ENCODE measurements around the gene ANKRD13C.

ANKRD13C gene

DNA sequence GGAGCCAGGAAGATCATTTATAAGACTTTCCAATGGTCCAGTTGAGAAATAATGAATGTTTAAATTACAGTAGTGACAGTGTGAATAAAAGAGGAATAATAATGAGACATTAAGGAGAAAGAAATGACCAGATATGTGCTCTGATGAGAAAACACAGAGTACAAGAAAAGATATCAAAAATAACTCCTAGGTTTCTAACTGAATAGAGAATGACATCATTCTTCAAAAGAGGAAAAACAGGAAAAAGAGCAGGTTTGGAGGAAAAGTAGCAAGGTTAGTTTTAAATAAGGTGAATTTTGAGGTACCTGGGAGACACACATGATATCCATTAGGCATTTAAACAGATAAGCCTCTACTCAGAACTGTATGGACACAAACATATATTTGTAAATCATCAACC lies 55.0 kb downstream of the ANKRD13C start:
- peaks cover 56% of the 10 kb centered on the region for H3K36me3 Mint-ChIP-seq (ENCODE audit: low read depth)
- peaks cover 6% of the 10 kb centered on the region for H3K4me1 Mint-ChIP-seq (ENCODE audit: low read depth)
- no peak overlapping the region for H3K4me3 Mint-ChIP-seq
- H3K27me3 Mint-ChIP-seq = no peaks in the 10 kb centered on the region
- intact Hi-C loops (cut with micrococcal nuclease) = loop anchor here (10.0 kb wide), 1 partner anchor 65 kb away; no protein-coding TSS in a partner anchor
- no peak overlapping the region for H3K27ac Mint-ChIP-seq
- no peaks in the 10 kb centered on the region for H3K9me3 Mint-ChIP-seq

DNA sequence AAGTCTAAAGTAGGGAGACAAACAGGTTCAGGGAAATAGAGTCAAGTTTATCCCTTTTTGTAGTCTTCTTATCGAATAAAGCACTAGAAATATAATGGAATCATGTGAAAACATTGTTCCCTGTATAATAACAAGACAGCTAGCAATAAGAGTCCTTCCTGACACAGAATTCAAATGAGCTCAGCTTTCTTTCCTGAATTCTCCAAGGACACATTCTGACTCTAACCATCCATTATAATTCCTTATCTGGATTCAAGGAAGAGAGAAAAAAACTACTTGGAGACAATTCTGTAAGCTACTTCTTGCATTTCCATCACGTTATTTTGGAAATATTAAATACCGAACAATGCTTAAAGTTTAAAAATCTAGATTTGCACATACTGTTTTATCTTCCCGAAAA lies 58.8 kb downstream of the ANKRD13C start:
- Mint-ChIP-seq H3K27me3 (no peaks in the 10 kb centered on the region), H3K4me3 (no peak overlapping the region), H3K4me1 (ENCODE audit: low read depth) (peaks cover 5% of the 10 kb centered on the region), H3K27ac (no peak overlapping the region), H3K9me3 (no peaks in the 10 kb centered on the region), H3K36me3 (ENCODE audit: low read depth) (peaks cover 73% of the 10 kb centered on the region)
- intact Hi-C loops (cut with micrococcal nuclease) = loop anchor here (10.0 kb wide), 1 partner anchor 61 kb away; no protein-coding TSS in a partner anchor

DNA sequence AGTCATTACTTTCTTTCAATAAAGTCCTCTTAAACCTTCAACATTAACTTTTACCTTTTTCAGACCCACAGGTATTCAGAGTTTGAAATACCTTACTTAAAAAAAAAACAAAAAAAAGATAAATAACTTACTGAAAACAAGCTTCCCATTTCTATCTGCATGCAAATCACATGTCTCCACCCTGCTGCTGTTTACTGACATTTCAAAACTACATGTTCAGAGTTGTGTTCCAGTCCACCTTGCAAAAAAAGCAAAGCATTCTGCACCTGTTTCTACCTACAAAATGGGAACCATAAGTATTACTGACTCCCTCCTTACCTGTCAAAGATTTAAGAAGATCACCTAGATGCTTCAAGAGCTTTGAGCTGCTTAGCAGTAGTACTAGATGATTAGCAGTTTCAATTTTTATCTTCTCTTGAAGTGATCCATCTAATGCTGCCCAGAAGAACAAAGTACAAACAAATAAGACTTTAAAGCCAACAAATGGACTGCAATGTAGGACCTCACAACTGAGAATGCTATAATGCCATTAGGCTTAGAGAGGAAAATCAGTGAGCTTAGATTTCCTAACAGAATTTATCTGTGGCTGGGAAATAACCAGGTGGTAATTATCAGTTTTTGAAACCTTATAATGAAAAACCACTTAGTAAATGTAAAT lies 61.2 kb downstream of the ANKRD13C start:
- peaks cover 70% of the 10 kb centered on the region for H3K36me3 Mint-ChIP-seq (ENCODE audit: low read depth)
- H3K9me3 Mint-ChIP-seq = no peaks in the 10 kb centered on the region
- intact Hi-C loops (cut with micrococcal nuclease) = loop anchor here (10.0 kb wide), 1 partner anchor 59 kb away; no protein-coding TSS in a partner anchor
- peaks cover 5% of the 10 kb centered on the region for H3K4me1 Mint-ChIP-seq (ENCODE audit: low read depth)
- no peak overlapping the region for H3K4me3 Mint-ChIP-seq
- no peaks in the 10 kb centered on the region for H3K27me3 Mint-ChIP-seq
- H3K27ac Mint-ChIP-seq = no peak overlapping the region

DNA sequence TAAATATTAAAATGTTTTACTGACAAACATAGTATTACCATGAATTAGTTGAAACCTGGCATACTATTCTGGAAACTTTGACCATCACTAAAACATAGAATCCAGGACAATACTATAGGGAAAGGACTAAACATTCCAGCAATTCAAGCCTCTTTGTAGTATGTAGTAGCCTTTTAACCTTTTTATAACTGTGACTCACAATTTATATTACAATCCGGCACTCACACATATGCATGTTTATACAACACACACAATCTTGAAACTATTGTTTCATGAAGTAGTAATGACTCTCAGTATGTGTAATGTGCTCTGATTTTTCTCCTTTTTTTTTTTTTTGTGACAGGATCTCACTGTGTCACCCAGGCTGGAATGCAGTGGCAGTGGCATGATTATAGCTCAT lies 64.3 kb downstream of the ANKRD13C start:
- H3K36me3 Mint-ChIP-seq (ENCODE audit: low read depth) = peaks cover 59% of the 10 kb centered on the region
- intact Hi-C loops (cut with micrococcal nuclease) = loop anchor here (10.0 kb wide), 1 partner anchor 55 kb away; no protein-coding TSS in a partner anchor

DNA sequence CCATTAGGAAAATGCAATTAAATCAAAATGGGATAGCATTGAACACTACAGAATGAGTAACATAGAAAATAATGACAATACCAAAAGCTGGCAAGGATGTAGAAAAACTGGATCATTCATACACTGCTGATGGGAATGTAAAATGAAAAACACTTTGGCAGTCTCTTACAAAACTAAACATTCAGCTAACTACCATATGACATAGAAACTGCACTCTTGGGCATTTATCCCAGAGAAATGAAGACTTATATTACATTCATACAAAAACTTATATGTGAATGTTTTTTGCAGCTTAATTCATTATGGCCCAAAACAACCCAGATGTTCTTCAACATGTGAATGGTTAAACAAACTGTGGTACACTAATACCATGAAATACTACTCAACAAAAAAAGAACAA lies 66.4 kb downstream of the ANKRD13C start:
- H3K27ac Mint-ChIP-seq = no peak overlapping the region
- intact Hi-C loops (cut with micrococcal nuclease) = no loop called here
- no peaks in the 10 kb centered on the region for H3K9me3 Mint-ChIP-seq
- peaks cover 2% of the 10 kb centered on the region for H3K4me1 Mint-ChIP-seq (ENCODE audit: low read depth)
- H3K4me3 Mint-ChIP-seq = no peak overlapping the region
- peaks cover 52% of the 10 kb centered on the region for H3K36me3 Mint-ChIP-seq (ENCODE audit: low read depth)
- H3K27me3 Mint-ChIP-seq = no peaks in the 10 kb centered on the region

More for the DNA sequence above, 64.3 kb downstream of the ANKRD13C start:
- Mint-ChIP-seq H3K9me3 (no peaks in the 10 kb centered on the region), H3K4me3 (no peak overlapping the region), H3K27me3 (no peaks in the 10 kb centered on the region), H3K4me1 (ENCODE audit: low read depth) (peaks cover 5% of the 10 kb centered on the region), H3K27ac (no peak overlapping the region)

DNA sequence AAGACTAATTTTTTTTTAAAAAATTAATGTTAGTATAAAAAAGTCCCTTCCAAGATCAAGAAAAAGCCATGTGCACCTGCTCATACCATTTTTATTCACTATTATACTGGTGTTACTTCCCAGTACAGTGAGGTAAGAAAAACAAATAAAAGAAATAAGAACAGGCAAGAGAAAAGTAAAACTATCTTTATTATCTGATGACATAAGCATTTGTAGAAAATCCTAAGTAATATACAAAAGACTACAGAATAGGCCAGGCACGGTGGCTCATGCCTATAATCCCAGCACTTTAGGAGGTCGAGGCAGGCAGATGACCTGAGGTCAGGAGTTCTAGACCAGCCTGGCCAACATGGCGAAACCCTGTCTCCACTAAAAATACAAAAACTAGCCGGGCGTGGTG lies 68.1 kb downstream of the ANKRD13C start:
- Mint-ChIP-seq H3K9me3 (no peaks in the 10 kb centered on the region), H3K27ac (no peak overlapping the region), H3K27me3 (no peaks in the 10 kb centered on the region), H3K36me3 (ENCODE audit: low read depth) (peaks cover 45% of the 10 kb centered on the region), H3K4me1 (ENCODE audit: low read depth) (no peaks in the 10 kb centered on the region), H3K4me3 (no peak overlapping the region)
- intact Hi-C loops (cut with micrococcal nuclease) = no loop called here

DNA sequence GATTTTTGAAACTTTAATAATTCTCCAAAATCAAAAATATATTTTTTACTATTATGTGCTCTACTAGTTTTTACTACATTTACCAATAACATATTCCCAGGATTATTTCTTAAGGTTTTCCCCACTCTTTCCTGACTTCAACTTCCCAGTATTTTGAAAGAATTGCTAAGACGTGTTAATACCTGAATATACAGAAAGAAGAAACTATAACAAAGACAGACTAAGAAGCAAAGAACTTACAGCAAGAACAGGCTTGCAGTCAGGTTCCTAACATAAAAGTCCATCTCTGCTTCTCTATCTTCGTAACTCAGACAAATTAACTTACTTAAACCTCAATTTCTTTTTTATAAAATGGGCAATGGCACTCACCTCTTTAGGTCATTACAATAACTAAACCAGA lies 70.2 kb downstream of the ANKRD13C start:
- H3K27ac Mint-ChIP-seq = no peak overlapping the region
- H3K36me3 Mint-ChIP-seq (ENCODE audit: low read depth) = peaks cover 43% of the 10 kb centered on the region
- no peaks in the 10 kb centered on the region for H3K27me3 Mint-ChIP-seq
- no peaks in the 10 kb centered on the region for H3K9me3 Mint-ChIP-seq
- H3K4me3 Mint-ChIP-seq = no peak overlapping the region
- no peaks in the 10 kb centered on the region for H3K4me1 Mint-ChIP-seq (ENCODE audit: low read depth)
- intact Hi-C loops (cut with micrococcal nuclease) = no loop called here

DNA sequence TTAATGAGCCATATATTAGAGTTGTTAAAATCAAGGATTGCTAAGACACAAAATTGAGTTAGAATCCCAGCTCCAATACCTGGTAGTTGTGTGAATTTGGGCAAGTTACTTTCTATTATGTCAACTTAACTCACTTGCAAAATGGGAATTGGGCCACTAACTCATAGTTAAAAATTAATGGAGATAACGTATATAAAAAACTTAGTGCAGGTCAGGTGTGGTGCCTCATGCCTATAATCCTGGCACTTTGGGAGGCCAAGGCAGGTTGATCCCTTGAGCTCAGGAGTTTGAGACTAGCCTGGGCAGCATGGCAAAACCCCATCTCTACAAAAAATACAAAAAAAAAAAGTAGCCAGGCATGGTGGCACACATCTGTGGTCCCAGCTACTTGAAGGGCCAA lies 75.8 kb downstream of the ANKRD13C start:
- peaks cover 73% of the 10 kb centered on the region for H3K36me3 Mint-ChIP-seq (ENCODE audit: low read depth)
- no peaks in the 10 kb centered on the region for H3K9me3 Mint-ChIP-seq
- no peaks in the 10 kb centered on the region for H3K4me1 Mint-ChIP-seq (ENCODE audit: low read depth)
- no peak overlapping the region for H3K27ac Mint-ChIP-seq
- no peak overlapping the region for H3K4me3 Mint-ChIP-seq
- H3K27me3 Mint-ChIP-seq = no peaks in the 10 kb centered on the region
- intact Hi-C loops (cut with micrococcal nuclease) = no loop called here

DNA sequence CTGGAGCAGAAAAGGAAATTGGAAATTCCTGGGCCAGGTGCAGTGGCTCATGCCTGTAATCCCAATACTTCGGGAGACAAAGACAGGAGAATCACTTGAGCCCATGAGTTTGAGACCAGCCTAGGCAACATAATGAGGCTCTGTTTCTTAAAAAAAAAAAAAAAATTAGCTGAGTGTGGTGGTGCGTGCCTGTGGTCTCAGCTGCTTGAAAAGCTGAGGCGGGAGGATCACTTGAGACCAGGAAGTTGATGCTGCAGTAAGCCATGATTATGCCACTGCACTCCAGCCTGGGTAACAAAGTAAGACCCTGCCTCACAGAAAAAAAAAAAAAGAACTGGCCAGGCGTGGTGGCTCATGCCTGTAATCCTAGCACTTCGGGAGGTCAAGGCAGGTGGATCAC lies 76.6 kb downstream of the ANKRD13C start:
- Mint-ChIP-seq H3K27me3 (no peaks in the 10 kb centered on the region), H3K9me3 (no peaks in the 10 kb centered on the region), H3K36me3 (ENCODE audit: low read depth) (peaks cover 78% of the 10 kb centered on the region), H3K4me3 (no peak overlapping the region), H3K27ac (no peak overlapping the region), H3K4me1 (ENCODE audit: low read depth) (no peaks in the 10 kb centered on the region)
- intact Hi-C loops (cut with micrococcal nuclease) = no loop called here

DNA sequence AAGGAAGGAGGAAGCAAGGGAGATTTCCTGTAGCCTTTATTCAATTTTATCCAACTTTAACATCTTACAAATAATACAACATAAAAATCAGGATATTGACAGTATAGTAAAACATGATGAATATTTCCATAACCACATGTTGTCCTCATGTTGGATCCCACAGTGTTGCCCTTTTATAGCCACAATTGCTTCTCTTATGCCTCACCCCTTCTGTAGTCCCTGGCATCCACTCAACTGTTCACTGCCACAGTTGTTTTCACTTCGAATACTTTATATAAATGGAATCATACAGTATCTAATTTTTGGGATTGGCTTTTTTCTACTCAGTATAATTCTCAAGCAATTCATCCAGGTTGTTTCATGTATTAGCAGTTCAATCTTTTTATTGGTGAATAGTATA lies 88.6 kb downstream of the ANKRD13C start:
- H3K36me3 Mint-ChIP-seq (ENCODE audit: low read depth) = peaks cover 57% of the 10 kb centered on the region
- intact Hi-C loops (cut with micrococcal nuclease) = no loop called here
- no peak overlapping the region for H3K27ac Mint-ChIP-seq
- H3K9me3 Mint-ChIP-seq = peaks cover 14% of the 10 kb centered on the region
- no peaks in the 10 kb centered on the region for H3K27me3 Mint-ChIP-seq
- H3K4me3 Mint-ChIP-seq = no peak overlapping the region
- no peaks in the 10 kb centered on the region for H3K4me1 Mint-ChIP-seq (ENCODE audit: low read depth)

DNA sequence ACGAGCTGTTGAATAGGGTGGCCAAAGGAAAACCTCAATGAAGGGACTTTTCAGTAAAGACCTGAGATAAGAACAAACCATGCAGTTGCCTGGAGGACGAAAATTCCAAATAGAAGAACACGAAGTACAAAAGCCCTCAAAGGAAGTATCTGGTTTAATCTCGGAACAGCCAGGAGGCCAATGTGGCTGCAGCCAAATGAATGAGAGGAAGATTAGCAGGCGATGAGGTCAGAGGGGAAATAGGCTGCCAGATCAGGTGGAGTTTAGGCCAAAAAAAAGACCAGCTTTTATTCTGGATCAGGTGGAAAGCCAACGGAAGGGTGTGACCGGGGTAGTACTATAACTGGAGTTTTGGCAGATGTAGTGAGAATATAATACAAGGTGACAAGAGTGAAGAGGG lies 89.7 kb downstream of the ANKRD13C start:
- Mint-ChIP-seq H3K4me3 (no peak overlapping the region), H3K9me3 (peaks cover 14% of the 10 kb centered on the region), H3K4me1 (ENCODE audit: low read depth) (no peaks in the 10 kb centered on the region), H3K36me3 (ENCODE audit: low read depth) (peaks cover 56% of the 10 kb centered on the region), H3K27me3 (no peaks in the 10 kb centered on the region), H3K27ac (no peak overlapping the region)
- intact Hi-C loops (cut with micrococcal nuclease) = no loop called here

DNA sequence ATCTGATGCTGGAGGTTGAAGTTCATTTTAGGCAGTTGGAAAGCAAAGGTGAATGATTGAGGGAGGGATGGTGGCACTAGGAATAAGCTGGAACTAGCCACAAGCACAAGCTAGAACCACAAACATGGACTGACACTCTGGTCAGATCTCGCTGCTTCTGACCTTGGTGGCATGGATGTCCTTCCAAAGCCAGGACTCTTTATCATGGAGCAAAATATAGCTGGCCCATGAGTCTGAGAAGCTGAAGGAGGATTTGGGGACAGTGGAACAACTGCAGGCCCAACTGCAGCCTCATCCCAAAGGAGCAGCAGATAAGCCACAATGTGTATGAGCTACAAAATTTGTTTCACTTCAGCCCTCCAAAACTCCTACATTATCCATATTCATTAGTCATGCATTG lies 97.9 kb downstream of the ANKRD13C start:
- H3K36me3 Mint-ChIP-seq (ENCODE audit: low read depth) = peaks cover 13% of the 10 kb centered on the region
- intact Hi-C loops (cut with micrococcal nuclease) = loop anchor here (10.0 kb wide), 1 partner anchor 248 kb away; no protein-coding TSS in a partner anchor
- H3K27ac Mint-ChIP-seq = no peak overlapping the region
- no peaks in the 10 kb centered on the region for H3K27me3 Mint-ChIP-seq
- no peak overlapping the region for H3K4me3 Mint-ChIP-seq
- no peaks in the 10 kb centered on the region for H3K9me3 Mint-ChIP-seq
- H3K4me1 Mint-ChIP-seq (ENCODE audit: low read depth) = no peaks in the 10 kb centered on the region

DNA sequence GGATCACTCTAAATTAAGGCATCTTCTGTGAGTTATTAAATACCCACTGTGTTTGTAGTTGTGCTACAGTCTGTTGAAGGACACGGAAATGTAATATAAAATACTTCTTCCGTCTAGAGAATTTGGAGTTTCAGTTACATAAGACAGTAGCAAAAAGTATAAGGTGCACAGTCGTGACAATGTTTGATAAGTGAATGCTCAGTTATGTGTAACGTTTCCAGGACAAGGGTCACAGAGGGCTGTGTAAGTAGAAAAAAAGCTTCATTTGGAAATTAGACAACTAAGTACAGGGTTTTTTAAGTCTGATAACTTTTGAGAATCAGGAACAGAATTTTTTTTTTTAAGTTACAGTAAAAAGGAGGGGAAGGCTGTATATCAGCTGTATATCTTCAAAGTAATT lies 105.8 kb downstream of the ANKRD13C start:
- intact Hi-C loops (cut with micrococcal nuclease) = loop anchor here (2.0 kb wide), 1 partner anchor 14 kb away; no protein-coding TSS in a partner anchor
- no peaks in the 10 kb centered on the region for H3K4me1 Mint-ChIP-seq (ENCODE audit: low read depth)
- H3K9me3 Mint-ChIP-seq = no peaks in the 10 kb centered on the region
- no peak overlapping the region for H3K4me3 Mint-ChIP-seq
- no peak overlapping the region for H3K27ac Mint-ChIP-seq
- no peaks in the 10 kb centered on the region for H3K27me3 Mint-ChIP-seq
- peaks cover 86% of the 10 kb centered on the region for H3K36me3 Mint-ChIP-seq (ENCODE audit: low read depth)

DNA sequence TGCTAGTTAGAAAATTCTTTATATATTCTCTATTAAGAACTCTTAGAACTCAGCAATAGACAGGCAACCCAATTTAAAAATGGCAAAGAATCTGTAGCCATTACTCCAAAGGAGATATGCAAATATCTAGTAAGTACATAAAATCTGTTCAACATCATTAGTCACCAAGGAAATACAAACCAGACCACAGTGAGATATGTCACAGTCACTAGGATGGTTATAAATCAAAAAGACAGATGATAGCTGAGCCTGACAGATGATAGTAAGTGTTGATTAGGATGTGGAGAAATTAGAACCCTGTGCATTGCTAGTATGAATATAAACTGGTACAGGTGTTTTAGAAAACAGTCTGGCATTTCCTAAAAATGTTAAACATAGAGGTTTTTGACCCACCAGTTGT lies 106.8 kb downstream of the ANKRD13C start:
- no peak overlapping the region for H3K4me3 Mint-ChIP-seq
- H3K36me3 Mint-ChIP-seq (ENCODE audit: low read depth) = peaks cover 90% of the 10 kb centered on the region
- no peak overlapping the region for H3K27ac Mint-ChIP-seq
- intact Hi-C loops (cut with micrococcal nuclease) = loop anchor here (2.0 kb wide), 1 partner anchor 13 kb away; no protein-coding TSS in a partner anchor
- H3K9me3 Mint-ChIP-seq = no peaks in the 10 kb centered on the region
- H3K27me3 Mint-ChIP-seq = no peaks in the 10 kb centered on the region
- no peaks in the 10 kb centered on the region for H3K4me1 Mint-ChIP-seq (ENCODE audit: low read depth)

DNA sequence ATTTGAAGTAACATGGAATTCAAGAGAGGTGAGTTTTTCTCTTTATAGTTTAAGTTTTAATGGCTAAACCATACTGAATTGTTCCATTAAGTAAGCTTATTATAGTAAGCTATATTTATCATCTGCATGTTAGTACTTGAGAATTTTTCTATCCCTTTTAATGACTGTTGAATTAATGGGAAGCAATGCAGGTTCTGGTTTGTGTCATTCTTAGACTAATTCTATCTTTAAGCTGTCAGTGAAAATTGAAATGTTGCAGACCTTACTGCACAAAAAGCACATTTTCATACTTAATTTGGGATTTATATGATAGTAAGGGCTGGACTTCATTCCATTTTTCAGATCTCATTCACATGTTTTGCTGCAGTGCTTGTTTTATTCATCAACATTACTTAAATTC lies 107.4 kb downstream of the ANKRD13C start:
- Mint-ChIP-seq H3K36me3 (ENCODE audit: low read depth) (peaks cover 94% of the 10 kb centered on the region), H3K9me3 (no peaks in the 10 kb centered on the region), H3K4me1 (ENCODE audit: low read depth) (no peaks in the 10 kb centered on the region), H3K4me3 (no peak overlapping the region), H3K27ac (no peak overlapping the region), H3K27me3 (no peaks in the 10 kb centered on the region)
- intact Hi-C loops (cut with micrococcal nuclease) = no loop called here

All from dendritic cell treated with granulocyte-macrophage colony-stimulating factor and Interleukin-4, amounts not matched to agents 40 ng/mL and 50 ng/mL, for 4 days (primary cell).